Fibroblast of the aortic adventitia (primary cell): Measurements from ENCODE around the gene CD68. TPM values are rescaled to one million over a fixed set of nuclear protein-coding genes. Genes with fewer than 3 reads are reported as not detected.
"Not testable (repeated sequence)": the region's sequence is repeated elsewhere in the genome, so short reads cannot be mapped to it uniquely, and the experiment has no call there.

Experiments used
- DNase-seq: peaks from one replicate; pipeline ENCODE4 v3.0.0-alpha.2; 2010; ENCODE audit warnings: low read depth
- H3K4me3 ChIP-seq: 2 replicates; pipeline ENCODE4 v1.5.1; 2011; ENCODE audit warnings: low read depth, mild to moderate bottlenecking, control low read depth, low read length, moderate library complexity
- total RNA-seq: library from RNA; depleted of rRNA; stranded (reverse); fragments of >200 nt; gene quantifications from 2 replicates; pipeline ENCODE4 v1.2.3, GENCODE V29; 2012; ENCODE audit warnings: low replicate concordance
- TF ChIP-seq, protein P1 (sequence below): IDR thresholded peaks from 2 replicates; pipeline ENCODE4 v1.5.1; 2011; ENCODE audit warnings: mild to moderate bottlenecking, low read length, control low read depth, inconsistent platforms; ENCODE audit not compliant: insufficient read depth

Gene CD68
- total RNA-seq, 1 donor: 71.7 TPM

DNA sequence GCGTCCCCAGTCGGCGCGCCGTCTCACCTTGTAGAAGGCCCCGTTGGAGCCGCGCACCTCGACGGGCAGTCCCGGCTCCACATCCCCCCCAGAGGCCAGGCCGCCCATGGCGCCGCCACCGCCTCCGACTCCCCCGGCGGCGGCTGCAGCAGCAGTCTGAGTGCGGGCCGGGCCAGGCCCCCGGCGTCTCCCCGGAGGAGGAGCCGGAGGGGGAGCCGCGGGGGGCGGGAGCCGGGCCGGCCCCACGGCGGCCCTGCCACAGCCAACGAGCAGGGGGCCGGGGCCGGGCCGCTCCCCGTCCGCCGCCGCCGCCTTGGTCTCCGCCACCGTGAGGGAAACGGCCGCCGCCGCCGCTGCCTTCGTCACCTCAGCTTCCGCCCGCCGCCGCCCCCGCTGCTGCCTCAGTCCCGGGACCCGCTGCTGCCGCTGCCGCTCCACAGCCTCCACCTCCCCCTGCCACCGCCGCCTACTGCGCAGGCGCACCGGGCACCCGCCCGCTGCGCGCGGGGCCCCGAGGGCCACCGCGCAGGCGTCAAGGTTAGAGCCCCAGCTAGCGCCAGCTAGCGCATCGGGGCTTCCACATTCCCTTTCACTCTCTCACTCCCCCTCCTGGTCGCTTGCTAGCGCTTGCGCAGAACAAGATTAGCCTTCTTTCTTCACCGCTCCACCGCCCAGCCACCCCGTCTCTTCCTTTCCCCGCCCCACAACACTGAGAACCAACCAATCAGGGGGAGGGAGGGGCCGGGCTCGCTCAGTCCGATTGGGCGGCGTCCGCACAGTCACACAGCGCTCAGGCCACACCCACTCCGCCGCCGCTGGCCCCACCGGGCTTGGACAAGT is 35.2 kb downstream of the CD68 start, which contains the start of gene FXR2:
TSS of gene FXR2 (minus strand) at position 473 of the 840 bp plus-strand sequence. CDS start at position 108, 365 bp downstream.
- TF ChIP-seq, protein P1, sequence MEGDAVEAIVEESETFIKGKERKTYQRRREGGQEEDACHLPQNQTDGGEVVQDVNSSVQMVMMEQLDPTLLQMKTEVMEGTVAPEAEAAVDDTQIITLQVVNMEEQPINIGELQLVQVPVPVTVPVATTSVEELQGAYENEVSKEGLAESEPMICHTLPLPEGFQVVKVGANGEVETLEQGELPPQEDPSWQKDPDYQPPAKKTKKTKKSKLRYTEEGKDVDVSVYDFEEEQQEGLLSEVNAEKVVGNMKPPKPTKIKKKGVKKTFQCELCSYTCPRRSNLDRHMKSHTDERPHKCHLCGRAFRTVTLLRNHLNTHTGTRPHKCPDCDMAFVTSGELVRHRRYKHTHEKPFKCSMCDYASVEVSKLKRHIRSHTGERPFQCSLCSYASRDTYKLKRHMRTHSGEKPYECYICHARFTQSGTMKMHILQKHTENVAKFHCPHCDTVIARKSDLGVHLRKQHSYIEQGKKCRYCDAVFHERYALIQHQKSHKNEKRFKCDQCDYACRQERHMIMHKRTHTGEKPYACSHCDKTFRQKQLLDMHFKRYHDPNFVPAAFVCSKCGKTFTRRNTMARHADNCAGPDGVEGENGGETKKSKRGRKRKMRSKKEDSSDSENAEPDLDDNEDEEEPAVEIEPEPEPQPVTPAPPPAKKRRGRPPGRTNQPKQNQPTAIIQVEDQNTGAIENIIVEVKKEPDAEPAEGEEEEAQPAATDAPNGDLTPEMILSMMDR: peak; percentile 71
- peak within 1 kb of the TSS; percentile 75 for H3K4me3 ChIP-seq
- peak; percentile 100 for DNase-seq

DNA sequence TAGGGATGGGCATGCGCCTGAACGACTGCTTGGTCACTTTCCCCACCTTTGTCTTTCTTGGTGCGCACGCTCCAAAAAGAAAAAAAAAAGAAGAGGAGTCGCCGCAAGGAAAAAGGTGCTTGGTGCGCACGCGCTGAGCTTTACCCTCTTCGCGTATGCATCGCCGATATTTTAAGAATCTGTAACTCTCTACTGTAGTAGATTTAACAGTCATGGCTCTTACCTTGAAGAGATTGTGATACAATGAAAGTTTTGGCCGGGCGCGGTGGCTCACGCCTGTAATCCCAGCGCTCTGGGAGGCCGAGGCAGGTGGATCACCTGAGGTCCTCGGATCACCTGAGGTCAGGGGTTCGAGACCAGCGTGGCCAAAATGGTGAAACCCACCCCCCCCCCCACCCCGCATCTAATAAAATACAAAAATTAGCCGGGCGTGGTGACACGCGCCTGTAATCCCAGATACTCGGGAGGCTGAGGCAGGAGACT is 35.9 kb downstream of the CD68 start:
- peak overlapping the region; percentile 62 for H3K4me3 ChIP-seq
- no peak for DNase-seq
- TF ChIP-seq, protein P1: no peak

DNA sequence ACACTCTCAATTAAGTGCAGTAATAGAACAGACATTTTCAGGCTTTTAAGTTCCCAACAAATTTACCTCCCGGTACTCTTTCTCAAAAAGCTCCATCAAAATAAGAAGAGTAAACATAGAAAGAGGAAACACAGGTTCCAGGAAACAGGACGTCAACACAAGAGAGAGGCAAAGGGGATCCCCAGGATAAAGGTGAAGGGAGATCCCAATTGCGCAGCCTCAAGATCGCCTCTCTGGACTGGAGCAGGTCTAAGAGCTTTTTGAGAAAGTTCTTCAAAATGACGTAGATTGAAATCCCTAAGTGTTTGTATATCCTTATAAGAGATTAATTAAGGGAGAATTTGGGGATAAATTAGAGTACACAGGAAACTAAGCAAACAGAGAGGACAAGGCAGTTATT is 39.2 kb downstream of the CD68 start:
- TF ChIP-seq, protein P1: no peak
- H3K4me3 ChIP-seq: no peak overlapping the region
- no peak for DNase-seq

DNA sequence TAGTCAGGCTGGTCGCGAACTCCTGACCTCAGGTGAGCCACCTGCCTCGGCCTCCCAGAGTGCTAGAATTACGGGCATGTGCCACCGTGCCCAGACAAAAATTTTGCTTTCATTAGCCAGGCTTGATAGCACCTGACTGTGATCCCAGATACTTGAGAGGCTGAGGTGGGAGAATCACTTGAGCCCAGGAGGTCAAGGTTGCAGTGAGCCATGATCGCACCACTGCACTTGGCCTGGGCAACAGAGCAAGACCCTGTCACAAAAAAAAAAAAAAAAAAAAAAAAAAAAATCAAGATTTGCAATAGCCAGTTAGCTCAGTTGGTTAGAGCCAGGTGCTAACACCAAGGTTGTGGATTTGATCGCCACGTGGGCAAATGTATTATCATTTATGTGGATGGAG is 41.4 kb downstream of the CD68 start:
- H3K4me3 ChIP-seq: no peak overlapping the region
- no peak for DNase-seq
- TF ChIP-seq, protein P1: no peak

DNA sequence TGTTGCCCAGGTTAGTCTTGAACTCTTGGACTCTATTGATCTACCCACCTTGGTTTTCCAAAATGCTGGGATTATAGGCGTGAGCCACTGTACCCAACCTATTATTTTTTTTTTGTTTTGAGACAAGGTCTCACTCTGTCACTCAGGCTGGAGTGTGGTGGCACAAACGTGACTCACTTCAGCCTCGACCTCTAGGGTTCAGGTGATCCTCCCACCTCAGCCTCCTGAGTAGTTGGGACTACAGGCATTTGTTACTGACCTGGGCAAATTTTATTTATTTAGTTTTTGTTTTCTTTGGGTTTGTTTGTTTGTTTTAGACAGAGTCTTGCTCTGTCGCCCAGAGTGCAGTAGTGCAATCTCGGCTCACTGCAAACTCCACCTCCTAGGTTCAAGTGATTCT is 44.2 kb downstream of the CD68 start:
- no peak overlapping the region for H3K4me3 ChIP-seq
- TF ChIP-seq, protein P1: no peak
- DNase-seq: no peak

DNA sequence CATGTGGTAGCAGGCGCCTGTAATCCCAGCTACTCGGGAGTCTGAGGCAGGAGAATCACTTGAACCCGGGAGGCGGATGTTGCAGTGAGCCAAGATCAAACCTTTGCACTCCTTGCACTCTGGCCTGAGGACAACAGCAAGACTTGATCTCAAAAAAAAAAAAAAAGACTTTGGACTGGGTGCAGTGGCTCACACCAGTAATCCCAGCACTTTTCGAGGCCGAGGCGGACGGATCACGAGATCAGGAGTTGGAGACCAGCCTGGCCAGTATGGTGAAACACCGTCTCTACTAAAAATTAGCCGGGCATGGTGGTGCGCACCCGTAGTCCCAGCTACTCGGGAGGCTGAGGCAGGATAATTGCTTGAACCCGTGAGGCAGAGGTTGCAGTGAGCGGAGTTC is 46.3 kb downstream of the CD68 start:
- not testable (repeated sequence) for H3K4me3 ChIP-seq, DNase-seq

DNA sequence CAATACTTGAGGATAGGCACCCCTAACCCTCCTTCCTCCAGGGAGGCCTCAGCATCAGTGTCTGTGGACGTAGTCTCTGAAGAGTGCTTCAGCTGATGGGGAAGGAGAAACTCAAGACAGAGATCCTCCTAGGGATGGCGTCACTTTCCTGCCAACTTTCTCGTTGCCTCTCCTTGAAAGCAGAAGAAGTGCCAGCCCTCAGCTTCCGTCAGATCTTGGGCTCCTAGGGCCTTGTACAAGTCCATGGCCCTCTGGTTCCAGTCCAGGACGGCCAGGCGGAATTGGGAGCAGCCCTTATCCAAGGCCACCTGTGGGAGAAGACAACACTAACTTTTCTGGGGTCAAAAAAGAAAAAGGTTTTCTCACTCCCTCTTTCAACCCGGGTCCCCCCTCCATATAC is 46.9 kb downstream of the CD68 start:
- H3K4me3 ChIP-seq: peak overlapping the region; percentile 88
- TF ChIP-seq, protein P1: no peak
- no peak for DNase-seq
